HG03159 (cell line): Measurements from ENCODE around the gene RFX3.
A peak's percentile ranks its signal among the peaks of the same experiment; 100 is the strongest.

Experiments used
- ATAC-seq: cut with Tn5 transposase; IDR thresholded peaks from one replicate; pipeline ENCODE4 v1.9.1; 2021; ENCODE audit warnings: mild to moderate bottlenecking, moderate library complexity; ENCODE audit not compliant: unreplicated experiment

The RFX3 gene

GRCh38 chr9:3525836-3526164, at the start of gene RFX3:
Gene RFX3, minus strand, starts transcription at chr9:3526001. Its CDS starts 130,413 bp downstream, at chr9:3395588.
- peak; percentile 46 for ATAC-seq

DNA sequence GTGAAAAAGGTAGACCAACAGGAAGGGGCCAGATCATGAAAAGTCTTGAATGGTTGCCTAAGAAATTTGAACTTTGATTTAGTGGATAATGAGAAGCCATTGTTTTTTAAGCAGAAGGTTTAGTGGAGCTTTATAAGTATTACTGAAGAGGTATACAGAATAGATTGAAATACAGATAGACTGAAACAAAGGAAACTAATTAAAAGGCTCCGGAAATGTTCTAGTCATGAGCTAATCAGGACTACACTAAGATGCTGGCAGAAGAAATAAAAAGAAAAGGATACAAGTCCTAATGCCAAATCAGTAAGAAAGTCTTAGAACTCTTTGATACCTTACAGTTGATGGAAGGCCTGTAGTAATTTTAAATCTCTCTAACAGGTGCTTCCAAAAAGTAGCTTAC, 45.7 kb upstream of the RFX3 start:
- no peak for ATAC-seq

DNA sequence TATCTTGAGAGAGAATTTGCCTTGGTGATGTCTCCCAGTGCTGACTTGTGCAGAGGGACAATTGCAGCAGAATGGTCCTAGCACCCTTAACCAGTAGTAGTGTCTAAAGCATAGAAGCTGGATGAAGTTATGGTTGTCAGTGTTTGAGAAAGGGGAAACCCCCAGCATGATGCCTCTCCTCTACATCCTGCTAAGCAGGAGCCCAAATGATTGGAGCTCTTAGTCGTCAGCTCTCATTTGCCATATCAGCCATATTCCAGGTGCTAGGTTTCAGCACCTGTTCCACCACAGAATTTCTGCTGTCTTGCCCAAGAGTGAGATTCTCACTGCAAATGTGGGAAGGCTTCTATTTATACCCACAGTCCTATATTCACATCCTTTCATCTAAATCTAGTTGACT, 43.7 kb upstream of the RFX3 start:
- ATAC-seq, result no peak

DNA sequence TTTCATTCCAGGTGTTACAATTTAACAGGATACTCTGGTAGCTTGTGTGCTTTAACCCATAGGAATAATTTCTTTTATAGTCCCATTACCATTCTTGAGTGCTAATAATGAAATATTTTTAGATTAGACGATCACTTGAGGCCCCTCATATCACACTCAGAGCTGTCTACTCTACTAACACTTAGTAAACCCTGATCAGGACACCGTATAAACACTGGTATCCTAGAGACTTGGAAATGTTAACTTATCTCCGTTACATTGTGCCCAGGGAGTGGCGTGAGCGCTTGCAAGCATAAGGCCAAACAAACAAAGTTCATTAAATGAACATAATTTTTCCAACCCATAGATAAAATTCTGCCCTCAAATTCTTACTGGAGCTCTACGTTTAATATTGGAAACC, 42.2 kb upstream of the RFX3 start:
- no peak for ATAC-seq

- no peak for ATAC-seq
Measured at GRCh38 chr9:3553076-3553765, 27.4 kb upstream of the RFX3 start.

DNA sequence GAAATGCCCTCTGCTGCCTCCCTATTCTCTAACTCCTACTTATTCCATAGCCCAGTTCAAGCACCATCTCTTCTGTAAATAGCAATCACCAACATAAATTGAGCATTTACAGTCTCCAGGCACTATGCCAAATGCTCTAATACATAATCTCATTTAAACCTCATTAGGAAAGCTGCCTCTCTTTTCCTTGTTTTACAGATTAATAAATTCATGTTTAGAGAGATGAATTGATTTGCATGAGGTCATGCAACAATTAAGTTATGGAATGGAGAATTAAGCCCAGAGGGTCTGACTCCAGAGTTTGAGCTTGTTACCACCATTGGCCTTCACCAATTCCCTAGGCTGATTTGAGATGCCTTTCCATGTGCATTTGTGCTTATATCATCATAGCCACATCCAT, 23.4 kb upstream of the RFX3 start:
- no peak for ATAC-seq

- no peak for ATAC-seq
Measured at GRCh38 chr9:3548648-3549047, 22.8 kb upstream of the RFX3 start.

GRCh38 chr9:3541206-3541605, 15.4 kb upstream of the RFX3 start:
- ATAC-seq, result no peak

- no peak for ATAC-seq
Measured at GRCh38 chr9:3534614-3535404, 9.0 kb upstream of the RFX3 start.

- ATAC-seq, result no peak
Measured at GRCh38 chr9:3532158-3532557, 6.4 kb upstream of the RFX3 start.

GRCh38 chr9:3528451-3528850, 2.6 kb upstream of the RFX3 start:
- ATAC-seq, result no peak

- ATAC-seq, result no peak
Measured at GRCh38 chr9:3526997-3527940, 1.5 kb upstream of the RFX3 start.

DNA sequence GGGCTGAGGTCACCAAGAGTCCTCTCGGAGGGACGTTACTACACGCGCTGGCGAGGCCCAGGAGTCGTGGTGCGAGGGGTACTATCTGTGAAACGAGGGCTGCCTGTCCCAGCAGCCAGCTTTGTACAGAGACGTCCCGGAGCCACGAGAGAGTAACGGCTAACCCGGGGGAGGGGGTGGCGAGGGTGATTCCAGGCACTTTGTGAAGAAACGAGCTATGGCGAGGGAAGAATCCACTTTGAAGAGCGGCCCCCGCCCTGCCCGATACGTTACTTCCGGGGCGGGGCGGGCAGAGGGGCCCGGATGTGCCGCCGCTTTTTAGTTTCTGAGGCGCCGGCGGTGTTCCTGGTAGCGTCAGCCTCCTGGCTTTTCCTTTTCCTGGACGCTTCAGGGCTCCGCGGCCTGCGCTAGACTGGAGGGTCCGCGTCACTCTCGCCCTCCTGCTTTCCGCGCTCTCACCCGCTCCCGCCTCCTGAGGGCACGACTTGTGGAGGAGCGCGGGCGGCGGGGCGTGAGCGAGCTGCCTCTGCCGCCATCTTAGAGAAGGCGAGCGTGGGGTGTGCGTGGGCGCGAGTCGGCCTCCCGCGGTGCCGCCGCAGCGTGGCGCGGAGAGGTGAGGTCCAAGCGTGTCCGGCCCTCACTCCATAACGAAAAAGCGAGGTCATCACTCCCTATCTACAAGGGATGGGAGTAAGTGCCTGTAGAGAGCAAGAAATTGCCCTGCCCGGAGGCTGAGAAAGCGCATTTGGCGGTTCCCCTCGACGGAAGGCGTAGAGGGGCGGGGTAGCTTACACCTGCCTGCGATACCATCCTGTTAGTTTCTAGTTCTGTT, 580 bp upstream of the RFX3 start:
- ATAC-seq, result peak; percentile 63

- no peak for ATAC-seq
Measured at GRCh38 chr9:3525096-3525835, 535 bp downstream of the RFX3 start.

DNA sequence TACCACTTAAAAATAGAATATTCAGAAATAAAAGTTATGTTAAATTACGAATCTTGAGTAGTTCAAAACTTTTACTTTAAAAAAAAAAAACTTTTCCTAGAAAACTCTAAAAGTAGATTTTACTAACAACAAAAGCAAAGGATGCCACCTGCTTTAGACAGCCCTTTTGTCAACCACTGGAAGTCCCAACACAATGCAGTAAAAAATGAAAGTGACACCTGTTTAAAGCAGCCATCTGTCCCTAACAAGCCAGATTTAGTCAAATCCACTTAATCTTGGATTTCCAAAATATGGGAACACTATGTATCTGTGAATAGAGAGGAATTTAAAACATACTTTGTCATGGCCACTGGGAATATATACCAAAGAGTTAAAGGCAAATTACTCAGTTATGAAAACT, 3.8 kb downstream of the RFX3 start:
- ATAC-seq, result no peak

DNA sequence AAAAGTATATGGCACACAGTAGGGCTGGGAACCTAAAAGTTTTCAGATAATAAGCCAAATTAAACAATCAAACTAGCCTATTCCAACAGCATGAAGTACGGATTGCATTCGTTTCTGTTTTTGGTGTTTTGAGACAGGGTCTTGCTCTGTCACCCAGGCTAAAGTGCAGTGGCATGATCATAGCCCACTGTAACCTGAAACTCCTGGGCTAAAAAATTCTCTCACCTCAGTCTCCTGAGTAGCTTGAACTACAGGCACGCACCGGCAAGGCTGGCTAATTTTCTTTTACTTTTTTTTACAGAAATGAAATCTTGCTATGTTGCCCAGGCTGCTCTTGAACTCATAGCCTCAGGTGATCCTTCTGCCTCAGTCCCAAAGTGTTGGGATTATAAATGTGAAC, 5.2 kb downstream of the RFX3 start:
- no peak for ATAC-seq

- no peak for ATAC-seq
Measured at GRCh38 chr9:3517377-3518048, 8.3 kb downstream of the RFX3 start.

DNA sequence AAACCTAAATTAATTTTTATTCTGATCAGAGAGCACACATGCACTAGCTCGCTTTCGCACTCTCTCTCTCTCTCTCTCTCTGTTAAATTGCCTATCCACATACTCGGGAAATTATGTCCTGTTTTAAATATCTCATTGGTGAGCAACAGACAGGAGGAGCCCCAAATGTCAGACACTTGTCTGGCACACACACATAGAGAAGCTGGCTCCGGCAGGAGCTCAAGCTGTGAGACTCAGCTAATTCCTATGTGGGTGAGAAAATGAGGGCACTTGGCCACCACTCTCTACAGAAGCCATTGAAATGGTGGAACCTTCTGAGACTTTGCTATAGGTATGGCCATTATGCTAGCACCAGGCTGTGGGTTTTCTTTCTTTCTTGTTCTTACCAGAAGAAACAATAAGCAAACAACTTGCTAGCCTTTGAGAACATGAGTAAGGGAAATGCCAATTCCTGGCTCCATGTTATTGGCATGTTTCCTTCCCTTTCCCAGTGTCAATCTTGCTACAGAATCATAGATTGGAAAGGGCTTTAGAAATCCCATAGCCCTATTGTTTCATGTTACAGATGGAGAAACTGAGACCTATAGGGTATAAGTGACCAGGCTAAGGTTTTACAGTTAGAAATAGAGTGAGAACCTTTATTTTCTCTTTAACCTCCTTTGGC, 9.0 kb downstream of the RFX3 start:
- ATAC-seq, result no peak

GRCh38 chr9:3515405-3515804, 10.4 kb downstream of the RFX3 start:
- no peak for ATAC-seq
